CD4-positive, alpha-beta T cell treated with Interleukin-21 for 1 hour (primary cell): ENCODE data around the gene AHRR.

Experiments used
- DNase-seq: peaks from one replicate; pipeline ENCODE4 v3.0.0-alpha.2; 2020

Gene AHRR

GRCh38 chr5:446066-446882, 124.8 kb downstream of the AHRR start:
- DNase-seq = no peak

DNA sequence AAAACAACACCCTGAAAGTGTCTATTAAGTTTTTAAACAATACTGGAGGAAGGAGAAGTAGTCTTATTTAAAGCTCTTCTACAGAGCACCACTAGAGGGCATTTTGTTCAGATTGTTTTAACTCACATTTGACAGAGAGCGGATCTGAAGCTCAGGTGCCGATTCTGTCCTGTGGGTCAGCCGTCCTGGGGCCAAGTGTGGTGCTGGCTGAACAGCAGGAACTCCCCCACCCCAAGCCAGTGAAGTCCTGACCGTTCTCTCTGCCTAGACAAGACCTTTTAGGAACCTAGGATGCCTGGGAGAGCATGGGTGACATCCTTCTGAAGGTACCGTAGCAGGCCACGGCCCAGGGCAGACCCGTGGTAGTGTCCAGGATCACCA, 125.4 kb downstream of the AHRR start:
- DNase-seq = peak; percentile 57

DNA sequence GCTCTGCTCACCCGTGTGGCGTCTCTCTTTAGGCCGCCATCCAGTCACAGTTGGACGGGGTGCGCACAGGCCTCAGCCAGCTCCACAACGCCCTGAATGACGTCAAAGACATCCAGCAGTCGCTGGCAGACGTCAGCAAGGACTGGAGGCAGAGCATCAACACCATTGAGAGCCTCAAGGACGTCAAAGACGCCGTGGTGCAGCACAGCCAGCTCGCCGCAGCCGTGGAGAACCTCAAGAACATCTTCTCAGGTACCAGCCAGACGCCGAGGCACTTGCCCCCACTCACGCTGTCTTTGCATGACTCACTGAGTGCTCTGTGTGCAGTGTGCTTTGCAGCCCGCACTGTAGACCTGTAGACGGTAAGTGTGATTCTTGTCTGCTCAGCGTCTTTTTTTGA, 126.0 kb downstream of the AHRR start:
- no peak for DNase-seq

- no peak for DNase-seq
These were observed 126.7 kb downstream of the AHRR start for GRCh38 chr5:448061-448765.

DNA sequence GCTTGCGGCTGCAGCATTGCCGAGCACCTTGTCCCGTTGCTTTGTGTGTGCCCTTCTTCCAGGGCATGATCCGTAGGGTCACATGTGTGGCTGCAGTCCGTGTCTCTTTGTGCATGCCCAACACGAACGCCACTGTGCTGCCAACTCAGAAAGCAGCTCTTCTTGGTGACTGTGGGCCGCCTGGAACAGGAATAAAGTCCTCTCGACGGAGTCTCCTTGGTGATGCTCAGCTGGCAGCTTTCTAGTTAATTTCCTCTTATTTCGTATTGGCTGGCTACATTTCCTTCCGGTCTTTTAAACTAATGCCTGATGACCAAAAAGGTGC, 127.2 kb downstream of the AHRR start:
- no peak for DNase-seq

DNA sequence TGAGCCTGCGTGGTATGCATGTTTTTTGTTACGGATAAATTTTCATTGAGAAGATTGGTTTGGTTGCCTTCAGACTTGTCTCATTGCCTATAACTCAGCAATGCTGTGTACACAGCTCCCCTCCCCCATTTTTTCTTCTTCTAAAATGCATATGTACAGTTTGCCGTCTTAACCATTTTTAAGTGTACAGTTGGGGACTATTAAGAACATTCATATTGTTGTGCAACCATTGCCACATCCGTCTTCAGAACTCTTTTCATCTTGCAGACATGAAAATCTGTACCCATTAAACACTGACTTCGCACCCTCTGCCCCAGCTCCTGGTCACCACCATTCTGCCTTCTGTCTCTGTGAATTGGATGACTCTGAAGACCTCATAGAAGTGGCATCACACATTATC, 127.6 kb downstream of the AHRR start:
- no peak for DNase-seq

GRCh38 chr5:451587-452458, 130.3 kb downstream of the AHRR start:
- DNase-seq = no peak

GRCh38 chr5:452978-453710, 131.6 kb downstream of the AHRR start:
- DNase-seq = no peak

- DNase-seq = no peak
These were observed 132.4 kb downstream of the AHRR start for GRCh38 chr5:453725-454481.

GRCh38 chr5:454936-455335, 133.4 kb downstream of the AHRR start:
- no peak for DNase-seq

DNA sequence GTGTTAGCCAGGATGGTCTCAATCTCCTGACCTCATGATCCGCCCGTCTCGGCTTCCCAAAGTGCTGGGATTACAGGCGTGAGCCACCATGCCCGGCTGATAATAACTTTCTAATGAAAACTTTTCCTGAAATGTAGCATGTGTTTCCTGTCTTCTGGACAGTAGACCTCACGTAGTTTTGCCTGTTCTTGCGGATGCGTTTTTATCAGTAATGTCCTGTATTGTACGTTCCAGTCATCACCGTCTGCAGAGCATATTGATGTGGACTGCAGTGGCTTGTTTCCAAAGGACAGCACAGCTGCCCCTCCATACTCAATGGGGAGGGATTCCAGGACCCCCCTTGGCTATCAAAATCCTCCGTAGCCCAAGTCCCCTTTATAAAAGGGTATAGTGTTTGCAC, 134.3 kb downstream of the AHRR start:
- no peak for DNase-seq

- DNase-seq = no peak
These were observed 135.1 kb downstream of the AHRR start for GRCh38 chr5:456351-457194.

- no peak for DNase-seq
These were observed 135.9 kb downstream of the AHRR start for GRCh38 chr5:457195-457961.

DNA sequence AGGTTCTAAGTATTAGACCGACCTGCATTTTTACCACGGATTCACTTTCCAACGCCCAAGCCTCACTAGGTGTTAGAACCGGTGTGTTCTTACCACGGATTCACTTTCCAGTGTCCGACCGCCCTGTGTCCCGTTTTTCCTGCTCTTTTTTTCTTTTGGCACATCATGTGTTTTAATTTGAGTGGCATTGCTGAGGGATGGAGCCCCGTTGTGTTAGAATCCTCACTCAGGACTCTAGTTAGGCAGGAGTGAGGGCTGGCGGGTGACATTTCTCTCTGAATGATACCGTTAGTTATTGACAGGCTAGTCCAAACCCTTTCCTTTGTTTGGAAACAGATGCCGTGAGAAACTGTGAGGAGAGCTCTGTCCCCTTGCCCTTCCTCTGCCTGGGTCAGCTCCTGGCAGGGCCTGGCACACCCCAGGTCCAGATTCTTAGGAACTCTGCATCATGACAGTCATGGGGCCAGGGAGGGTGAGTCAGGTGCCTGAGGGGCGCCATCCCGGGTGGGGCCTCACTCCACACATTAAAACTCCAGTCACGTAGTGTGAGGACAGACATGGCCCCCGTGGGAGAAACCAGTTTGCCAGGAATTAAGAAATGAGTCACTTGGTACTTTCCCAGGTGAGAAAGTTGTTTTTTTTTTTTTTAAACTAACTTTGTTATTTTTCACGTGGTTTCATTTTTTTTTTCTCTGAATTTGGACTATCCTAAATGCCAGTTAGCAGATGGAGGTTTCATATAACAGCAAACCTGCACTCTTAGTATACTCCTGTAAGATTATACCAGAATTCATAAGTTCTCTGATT, 137.2 kb downstream of the AHRR start:
- no peak for DNase-seq

GRCh38 chr5:459562-460272, 138.2 kb downstream of the AHRR start:
- DNase-seq = no peak

- DNase-seq = no peak
These were observed 138.7 kb downstream of the AHRR start for GRCh38 chr5:460273-460625.

- no peak for DNase-seq
These were observed 140.6 kb downstream of the AHRR start for GRCh38 chr5:462051-462481.

GRCh38 chr5:463301-463700, 141.8 kb downstream of the AHRR start:
- no peak for DNase-seq

- peak; percentile 76 for DNase-seq
These were observed 142.4 kb downstream of the AHRR start for GRCh38 chr5:463952-464351.
